Activated T-helper 1 cell treated with anti-CD3 and anti-CD28 coated beads, Interleukin-12 subunit alpha, Interleukin-12 subunit beta, Interleukin-2, Interleukin-4 antibody, amounts not matched to agents 30 ng/mL and 10 ng/mL and 1 ng/mL, durations not matched to agents 14 hours and 24 hours and 36 hours (primary cell): ENCODE data around the gene ESCO1. TPM values are rescaled to one million over a fixed set of nuclear protein-coding genes. Genes with fewer than 3 reads are reported as not detected.

ENCODE experiments used
- DNase-seq: peaks from one replicate; pipeline ENCODE4 v3.0.0; 2021; ENCODE audit warnings: low spot score
- H3K27ac Mint-ChIP-seq: one replicate; pipeline ENCODE4 v1.8.0; 2021; ENCODE audit warnings: mild to moderate bottlenecking, mixed read lengths
- H3K27me3 Mint-ChIP-seq: one replicate; pipeline ENCODE4 v1.8.0; 2022; ENCODE audit warnings: mild to moderate bottlenecking, moderate library complexity, mixed read lengths; ENCODE audit not compliant: insufficient read depth
- H3K36me3 Mint-ChIP-seq: one replicate; pipeline ENCODE4 v1.8.0; 2021; ENCODE audit warnings: low read depth, mixed read lengths
- H3K4me1 Mint-ChIP-seq: one replicate; pipeline ENCODE4 v1.8.0; 2021; ENCODE audit warnings: low read depth, mixed read lengths
- H3K4me3 Mint-ChIP-seq: one replicate; pipeline ENCODE4 v1.8.0; 2021; ENCODE audit warnings: mild to moderate bottlenecking, moderate library complexity, mixed read lengths
- H3K9me3 Mint-ChIP-seq: one replicate; pipeline ENCODE4 v1.8.0; 2021; ENCODE audit warnings: mixed read lengths
- intact Hi-C: fragments of 100-400 bp; cut with micrococcal nuclease; formaldehyde crosslinking; loops from one replicate; pipeline ENCODE4 v1.15.1; 2024
- total RNA-seq: library from RNA; stranded (reverse); gene quantifications from 2 replicates; pipeline ENCODE4 v1.2.3, GENCODE V29; 2022

ESCO1 gene
- total RNA-seq, 1 donor from 2014 or later = 21.5 TPM

- intact Hi-C loops = no loop called here
- H3K4me3 Mint-ChIP-seq = no peak overlapping the region
- H3K27me3 Mint-ChIP-seq = no peaks in the 10 kb centered on the region
- no peak overlapping the region for H3K27ac Mint-ChIP-seq
- peaks cover 4% of the 10 kb centered on the region for H3K9me3 Mint-ChIP-seq
- peaks cover 37% of the 10 kb centered on the region for H3K36me3 Mint-ChIP-seq
- H3K4me1 Mint-ChIP-seq = peaks cover 11% of the 10 kb centered on the region
- no peak for DNase-seq
Observed at GRCh38 chr18:21550510-21550970, 50.0 kb downstream of the ESCO1 start.

- Mint-ChIP-seq H3K27me3 (no peaks in the 10 kb centered on the region), H3K4me3 (no peak overlapping the region), H3K4me1 (peaks cover 11% of the 10 kb centered on the region), H3K27ac (no peak overlapping the region), H3K9me3 (peaks cover 4% of the 10 kb centered on the region), H3K36me3 (peaks cover 31% of the 10 kb centered on the region)
- DNase-seq = no peak
- intact Hi-C loops = no loop called here
Observed at GRCh38 chr18:21548647-21549046, 51.9 kb downstream of the ESCO1 start.

GRCh38 chr18:21546423-21546822 is 54.1 kb downstream of the ESCO1 start:
- DNase-seq = no peak
- Mint-ChIP-seq H3K4me3 (no peak overlapping the region), H3K4me1 (peaks cover under 1% of the 10 kb centered on the region), H3K27me3 (no peaks in the 10 kb centered on the region), H3K27ac (no peak overlapping the region), H3K9me3 (no peaks in the 10 kb centered on the region), H3K36me3 (peaks cover 24% of the 10 kb centered on the region)
- intact Hi-C loops = no loop called here

GRCh38 chr18:21538230-21538629 is 62.3 kb downstream of the ESCO1 start:
- Mint-ChIP-seq H3K27me3 (no peaks in the 10 kb centered on the region), H3K27ac (no peak overlapping the region), H3K4me1 (no peaks in the 10 kb centered on the region), H3K36me3 (peaks cover 29% of the 10 kb centered on the region), H3K4me3 (no peak overlapping the region), H3K9me3 (no peaks in the 10 kb centered on the region)
- no peak for DNase-seq
- intact Hi-C loops = no loop called here

GRCh38 chr18:21534327-21534726 is 66.2 kb downstream of the ESCO1 start:
- intact Hi-C loops = no loop called here
- no peaks in the 10 kb centered on the region for H3K9me3 Mint-ChIP-seq
- H3K27ac Mint-ChIP-seq = no peak overlapping the region
- peaks cover 36% of the 10 kb centered on the region for H3K36me3 Mint-ChIP-seq
- no peak overlapping the region for H3K4me3 Mint-ChIP-seq
- no peaks in the 10 kb centered on the region for H3K27me3 Mint-ChIP-seq
- no peaks in the 10 kb centered on the region for H3K4me1 Mint-ChIP-seq
- DNase-seq = no peak

- H3K4me3 Mint-ChIP-seq = no peak overlapping the region
- H3K9me3 Mint-ChIP-seq = no peaks in the 10 kb centered on the region
Observed at GRCh38 chr18:21526463-21526862, 74.0 kb downstream of the ESCO1 start.

DNA sequence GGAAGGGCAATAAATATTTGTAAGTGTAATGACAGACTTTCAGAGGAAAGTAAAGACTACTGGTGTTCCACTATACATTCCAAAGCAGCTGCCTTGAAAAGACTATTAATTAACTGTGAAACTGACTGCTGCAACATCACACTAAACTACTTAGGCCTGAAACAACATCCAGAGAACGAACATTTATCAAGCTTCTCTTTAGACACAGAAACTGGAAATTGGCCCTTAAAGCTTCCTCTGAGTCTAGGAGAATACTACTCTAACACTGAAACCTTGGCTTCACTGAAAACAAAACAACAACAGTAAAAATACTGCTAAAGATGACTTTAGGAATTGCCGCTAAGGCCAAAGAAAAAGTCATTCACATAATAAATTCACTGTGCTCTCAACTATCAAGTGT is 74.6 kb downstream of the ESCO1 start:
- no peak overlapping the region for H3K4me3 Mint-ChIP-seq
- H3K36me3 Mint-ChIP-seq = peaks cover 25% of the 10 kb centered on the region
- no peak overlapping the region for H3K27ac Mint-ChIP-seq
- H3K4me1 Mint-ChIP-seq = no peaks in the 10 kb centered on the region
- no peak for DNase-seq
- intact Hi-C loops = no loop called here
- H3K9me3 Mint-ChIP-seq = no peaks in the 10 kb centered on the region
- H3K27me3 Mint-ChIP-seq = no peaks in the 10 kb centered on the region

More at GRCh38 chr18:21526463-21526862, 74.0 kb downstream of the ESCO1 start:
- intact Hi-C loops = no loop called here
- Mint-ChIP-seq H3K36me3 (peaks cover 25% of the 10 kb centered on the region), H3K27ac (no peak overlapping the region), H3K27me3 (no peaks in the 10 kb centered on the region), H3K4me1 (no peaks in the 10 kb centered on the region)
- DNase-seq = no peak

GRCh38 chr18:21522530-21522929 is 78.0 kb downstream of the ESCO1 start:
- H3K36me3 Mint-ChIP-seq = peaks cover 20% of the 10 kb centered on the region
- intact Hi-C loops = no loop called here
- H3K27ac Mint-ChIP-seq = no peak overlapping the region
- H3K4me3 Mint-ChIP-seq = no peak overlapping the region
- DNase-seq = no peak
- H3K9me3 Mint-ChIP-seq = no peaks in the 10 kb centered on the region
- no peaks in the 10 kb centered on the region for H3K4me1 Mint-ChIP-seq
- H3K27me3 Mint-ChIP-seq = no peaks in the 10 kb centered on the region

DNA sequence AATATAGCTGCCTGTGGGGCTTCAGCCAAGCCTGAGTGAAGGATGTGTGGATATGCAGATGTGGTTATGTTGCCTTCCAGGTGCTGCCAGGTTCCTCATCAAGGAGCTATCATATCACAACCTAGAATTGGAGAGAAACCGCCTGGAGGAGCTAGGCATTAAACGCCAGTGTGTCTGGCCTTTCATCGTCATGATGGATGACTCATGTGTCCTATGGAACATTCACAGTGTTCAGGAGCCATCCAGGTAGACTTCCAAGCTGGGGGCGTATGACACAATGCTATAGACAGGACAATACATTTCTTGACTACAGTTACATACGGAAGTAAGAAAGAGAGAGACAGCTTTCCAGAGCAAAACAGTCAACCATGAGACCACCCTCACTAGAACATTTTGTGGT is 86.8 kb downstream of the ESCO1 start:
- Mint-ChIP-seq H3K4me1 (no peaks in the 10 kb centered on the region), H3K27ac (no peak overlapping the region), H3K27me3 (no peaks in the 10 kb centered on the region), H3K36me3 (peaks cover 14% of the 10 kb centered on the region), H3K4me3 (no peak overlapping the region), H3K9me3 (no peaks in the 10 kb centered on the region)
- no peak for DNase-seq
- intact Hi-C loops = no loop called here

GRCh38 chr18:21513292-21513691 is 87.2 kb downstream of the ESCO1 start:
- H3K27me3 Mint-ChIP-seq = no peaks in the 10 kb centered on the region
- H3K27ac Mint-ChIP-seq = no peak overlapping the region
- intact Hi-C loops = no loop called here
- no peaks in the 10 kb centered on the region for H3K4me1 Mint-ChIP-seq
- H3K36me3 Mint-ChIP-seq = peaks cover 14% of the 10 kb centered on the region
- H3K4me3 Mint-ChIP-seq = no peak overlapping the region
- H3K9me3 Mint-ChIP-seq = no peaks in the 10 kb centered on the region
- DNase-seq = no peak

DNA sequence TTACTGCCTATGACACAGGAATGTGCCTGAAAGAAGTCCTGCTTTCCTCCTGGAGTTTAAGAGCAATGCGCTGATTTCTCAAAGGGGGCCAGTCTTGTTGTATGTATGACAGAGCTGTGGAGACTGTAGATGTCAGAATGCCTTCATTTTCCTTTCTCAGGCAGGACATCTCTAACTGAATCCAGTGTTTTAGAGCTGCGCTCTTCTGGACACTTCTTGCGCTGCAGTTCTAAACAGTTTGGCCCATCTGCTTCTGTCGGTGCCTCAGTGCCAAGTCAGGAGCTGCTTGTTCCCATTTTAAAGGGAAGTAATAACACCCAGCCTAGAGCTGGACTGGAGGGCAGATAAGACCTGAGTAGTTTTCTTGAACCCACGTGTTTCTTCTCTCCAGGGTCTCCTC is 91.4 kb downstream of the ESCO1 start:
- Mint-ChIP-seq H3K27me3 (no peaks in the 10 kb centered on the region), H3K9me3 (no peaks in the 10 kb centered on the region), H3K36me3 (peaks cover 7% of the 10 kb centered on the region), H3K27ac (no peak overlapping the region), H3K4me3 (no peak overlapping the region), H3K4me1 (no peaks in the 10 kb centered on the region)
- no peak for DNase-seq
- intact Hi-C loops = no loop called here

DNA sequence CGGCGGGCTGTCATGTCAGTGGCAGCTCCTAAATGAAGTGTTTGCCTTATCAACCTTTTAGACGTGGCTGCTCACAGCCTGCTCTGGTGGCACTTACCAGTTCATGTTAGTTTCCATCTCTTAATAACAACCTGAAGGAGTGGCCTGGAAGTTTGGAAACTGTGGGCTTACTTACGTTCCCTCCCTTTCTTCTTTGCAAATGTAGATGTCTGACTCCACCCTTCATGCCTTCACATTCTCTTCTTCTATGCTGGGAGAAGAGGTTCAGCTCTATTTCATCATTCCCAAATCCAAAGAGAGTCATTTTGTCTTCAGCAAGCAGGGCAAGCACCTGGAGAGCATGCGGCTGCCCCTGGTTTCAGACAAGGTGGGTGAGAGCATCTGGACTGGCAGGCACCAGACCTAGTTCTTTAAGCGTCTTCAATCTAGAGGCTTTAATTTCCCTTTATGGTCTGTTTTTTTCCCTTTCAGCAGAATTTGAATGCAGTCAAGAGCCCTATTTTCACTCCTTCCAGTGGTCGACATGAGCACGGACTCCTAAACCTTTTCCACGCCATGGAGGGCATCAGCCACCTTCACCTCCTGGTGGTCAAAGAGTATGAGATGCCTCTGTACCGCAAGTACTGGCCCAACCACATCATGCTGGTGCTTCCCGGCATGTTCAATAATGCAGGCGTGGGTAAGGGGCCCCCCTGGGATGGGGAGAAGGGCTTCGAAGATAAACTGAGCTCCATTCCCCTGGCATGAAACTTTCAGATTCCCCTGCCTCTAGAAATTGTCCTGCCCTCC is 92.4 kb downstream of the ESCO1 start:
- H3K4me3 Mint-ChIP-seq = no peak overlapping the region
- H3K4me1 Mint-ChIP-seq = no peaks in the 10 kb centered on the region
- H3K27me3 Mint-ChIP-seq = no peaks in the 10 kb centered on the region
- no peaks in the 10 kb centered on the region for H3K9me3 Mint-ChIP-seq
- DNase-seq = no peak
- intact Hi-C loops = no loop called here
- peaks cover 2% of the 10 kb centered on the region for H3K36me3 Mint-ChIP-seq
- no peak overlapping the region for H3K27ac Mint-ChIP-seq

- H3K4me1 Mint-ChIP-seq = no peaks in the 10 kb centered on the region
- no peak overlapping the region for H3K4me3 Mint-ChIP-seq
- H3K27me3 Mint-ChIP-seq = no peaks in the 10 kb centered on the region
- no peaks in the 10 kb centered on the region for H3K9me3 Mint-ChIP-seq
- no peaks in the 10 kb centered on the region for H3K36me3 Mint-ChIP-seq
- no peak for DNase-seq
- H3K27ac Mint-ChIP-seq = no peak overlapping the region
- intact Hi-C loops = no loop called here
Observed at GRCh38 chr18:21502661-21503060, 97.8 kb downstream of the ESCO1 start.

DNA sequence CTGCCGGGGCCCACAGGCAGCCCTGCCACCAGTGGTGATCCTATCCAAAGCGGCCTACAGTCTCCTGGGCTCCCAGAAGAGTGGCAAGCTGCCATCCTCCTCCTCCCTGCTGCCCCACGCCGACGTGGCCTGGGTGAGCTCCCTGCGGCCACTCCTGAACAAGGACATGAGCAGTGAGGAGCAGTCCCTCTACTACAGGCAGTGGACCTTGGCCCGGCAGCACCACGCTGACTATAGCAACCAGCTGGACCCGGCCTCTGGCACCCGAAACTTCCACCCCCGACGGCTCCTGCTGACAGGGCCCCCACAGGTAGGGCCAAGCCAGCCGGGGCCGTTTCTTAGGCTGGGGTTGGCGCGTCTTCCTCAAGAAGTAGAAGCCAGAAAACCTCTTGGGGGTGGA is 100.5 kb downstream of the ESCO1 start:
- Mint-ChIP-seq H3K36me3 (no peaks in the 10 kb centered on the region), H3K4me1 (no peaks in the 10 kb centered on the region), H3K27me3 (no peaks in the 10 kb centered on the region), H3K9me3 (no peaks in the 10 kb centered on the region), H3K4me3 (no peak overlapping the region), H3K27ac (no peak overlapping the region)
- no peak for DNase-seq
- intact Hi-C loops = no loop called here
